HFFc6 (cell line): ENCODE data around the gene PRIMPOL. TPM values are rescaled to one million over a fixed set of nuclear protein-coding genes. Genes with fewer than 3 reads are reported as not detected.
"Not testable (repeated sequence)": the region's sequence is repeated elsewhere in the genome, so short reads cannot be mapped to it uniquely, and the experiment has no call there.

ENCODE experiments used
- DNase-seq: peaks from one replicate; pipeline ENCODE4 v3.0.0-alpha.2; 2018
- H3K27ac Mint-ChIP-seq: 2 replicates; pipeline ENCODE4 v1.8.0; 2020; ENCODE audit warnings: mild to moderate bottlenecking, mixed read lengths
- H3K27me3 Mint-ChIP-seq: 2 replicates; pipeline ENCODE4 v1.8.0; 2021; ENCODE audit warnings: mild to moderate bottlenecking, moderate library complexity, mixed read lengths; ENCODE audit not compliant: insufficient read depth
- H3K36me3 Mint-ChIP-seq: 2 replicates; pipeline ENCODE4 v1.8.0; 2021; ENCODE audit warnings: low read depth, mixed read lengths
- H3K4me1 Mint-ChIP-seq: 2 replicates; pipeline ENCODE4 v1.8.0; 2020; ENCODE audit warnings: low read depth, mixed read lengths
- H3K4me3 Mint-ChIP-seq: 2 replicates; pipeline ENCODE4 v1.8.0; 2020; ENCODE audit warnings: mild to moderate bottlenecking, moderate library complexity, mixed read lengths
- H3K9me3 Mint-ChIP-seq: 2 replicates; pipeline ENCODE4 v1.8.0; 2020; ENCODE audit warnings: mild to moderate bottlenecking, mixed read lengths
- total RNA-seq, 6 experiments: library from RNA; stranded (reverse); fragmentation: NEBNext Ultra II Directional; extraction: Animal tissue kit (Norgen Biotek cat#: 25700); gene quantifications; 2 replicates in 1 of 6; 3 replicates in 5 of 6; pipeline ENCODE4 v1.2.3, GENCODE V29; 2021
- TF ChIP-seq, protein P1 (sequence below): fragments of 200-600 bp; sonication (generic); IDR thresholded peaks from 2 replicates; pipeline ENCODE4 v1.5.0; 2021; ENCODE audit warnings: antibody characterized with exemption, mild to moderate bottlenecking

The PRIMPOL gene
- total RNA-seq, 6 experiments from 2014 or later = 9.0 to 11.3 (median 10.8) TPM

DNA sequence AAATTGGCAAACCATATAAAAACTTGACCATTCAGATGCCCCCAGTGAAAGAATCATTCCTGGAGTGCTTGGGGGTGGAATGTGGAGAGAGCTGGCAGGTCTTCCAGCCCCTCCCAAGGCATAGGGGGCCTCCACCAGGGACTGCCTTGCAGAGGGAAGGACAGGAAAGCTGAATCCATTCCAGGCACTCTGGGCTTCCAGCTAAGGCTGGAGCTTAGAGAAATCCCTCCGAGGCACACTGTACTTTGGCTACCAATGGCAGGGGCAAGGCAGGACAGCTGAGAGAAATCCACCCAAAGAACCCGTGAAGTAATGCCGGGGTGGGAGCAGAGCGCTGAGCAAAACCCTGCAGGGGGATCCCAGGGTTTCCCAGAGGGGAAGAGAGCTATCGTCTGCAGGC, 80.4 kb downstream of the PRIMPOL start:
- Mint-ChIP-seq H3K27me3 (no peaks in the 10 kb centered on the region; the same call in 1 of the 2 replicates), H3K27ac (no peak overlapping the region; the same call in 1 of the 2 replicates), H3K4me3 (no peak overlapping the region), H3K4me1 (peaks cover 28% of the 10 kb centered on the region), H3K9me3 (no peaks in the 10 kb centered on the region), H3K36me3 (no peaks in the 10 kb centered on the region; the same call in 1 of the 2 replicates)
- DNase-seq = no peak
- TF ChIP-seq, protein P1, sequence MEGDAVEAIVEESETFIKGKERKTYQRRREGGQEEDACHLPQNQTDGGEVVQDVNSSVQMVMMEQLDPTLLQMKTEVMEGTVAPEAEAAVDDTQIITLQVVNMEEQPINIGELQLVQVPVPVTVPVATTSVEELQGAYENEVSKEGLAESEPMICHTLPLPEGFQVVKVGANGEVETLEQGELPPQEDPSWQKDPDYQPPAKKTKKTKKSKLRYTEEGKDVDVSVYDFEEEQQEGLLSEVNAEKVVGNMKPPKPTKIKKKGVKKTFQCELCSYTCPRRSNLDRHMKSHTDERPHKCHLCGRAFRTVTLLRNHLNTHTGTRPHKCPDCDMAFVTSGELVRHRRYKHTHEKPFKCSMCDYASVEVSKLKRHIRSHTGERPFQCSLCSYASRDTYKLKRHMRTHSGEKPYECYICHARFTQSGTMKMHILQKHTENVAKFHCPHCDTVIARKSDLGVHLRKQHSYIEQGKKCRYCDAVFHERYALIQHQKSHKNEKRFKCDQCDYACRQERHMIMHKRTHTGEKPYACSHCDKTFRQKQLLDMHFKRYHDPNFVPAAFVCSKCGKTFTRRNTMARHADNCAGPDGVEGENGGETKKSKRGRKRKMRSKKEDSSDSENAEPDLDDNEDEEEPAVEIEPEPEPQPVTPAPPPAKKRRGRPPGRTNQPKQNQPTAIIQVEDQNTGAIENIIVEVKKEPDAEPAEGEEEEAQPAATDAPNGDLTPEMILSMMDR = no peak

DNA sequence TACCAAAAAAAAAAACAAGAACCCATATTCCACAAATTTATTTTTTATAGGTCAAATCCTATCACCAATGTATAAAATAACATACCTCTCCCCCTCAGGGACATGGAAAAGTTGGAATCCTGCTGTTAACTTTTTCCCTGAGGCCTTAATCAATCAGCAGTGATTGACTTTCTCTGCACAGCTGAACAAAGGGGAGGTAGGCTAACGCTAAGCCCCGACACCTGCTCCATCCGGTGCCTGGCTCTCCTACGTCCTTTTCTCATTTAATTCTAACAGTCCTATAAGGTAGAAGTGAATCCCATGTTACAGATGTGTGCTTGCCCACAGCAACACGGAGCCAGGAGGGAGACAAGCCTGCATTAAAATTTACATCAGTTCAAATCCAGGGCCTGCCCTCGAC, 81.5 kb downstream of the PRIMPOL start:
- no peak for DNase-seq
- H3K4me3 Mint-ChIP-seq = no peak overlapping the region
- TF ChIP-seq, protein P1 = no peak
- no peaks in the 10 kb centered on the region for H3K9me3 Mint-ChIP-seq
- no peaks in the 10 kb centered on the region; the same call in 1 of the 2 replicates for H3K36me3 Mint-ChIP-seq
- H3K27ac Mint-ChIP-seq = no peak overlapping the region
- peaks cover 28% of the 10 kb centered on the region for H3K4me1 Mint-ChIP-seq
- no peaks in the 10 kb centered on the region; the same call in 1 of the 2 replicates for H3K27me3 Mint-ChIP-seq

DNA sequence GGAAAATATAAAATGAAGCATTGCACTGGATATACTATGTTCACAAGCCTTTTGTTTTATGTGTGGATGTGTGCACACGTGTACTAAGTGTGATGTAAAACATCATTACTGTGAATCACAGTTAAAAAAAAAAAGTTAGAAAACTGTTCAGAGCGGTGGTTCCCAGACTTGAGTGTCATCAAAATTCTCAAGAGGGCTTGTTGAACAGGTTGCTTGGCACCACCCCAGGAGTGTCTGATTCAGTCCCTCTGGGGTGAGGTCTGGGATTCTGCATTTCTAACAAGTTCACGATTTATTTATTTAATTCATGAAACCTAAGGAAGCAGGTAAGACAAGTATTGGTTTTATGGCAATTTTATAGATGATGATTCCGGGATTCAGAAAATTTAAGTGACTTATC, 82.6 kb downstream of the PRIMPOL start:
- peak overlapping the region; percentile 87 for H3K27ac Mint-ChIP-seq
- no peaks in the 10 kb centered on the region; the same call in 1 of the 2 replicates for H3K36me3 Mint-ChIP-seq
- H3K9me3 Mint-ChIP-seq = no peaks in the 10 kb centered on the region
- peaks cover 28% of the 10 kb centered on the region for H3K4me1 Mint-ChIP-seq
- no peak for DNase-seq
- H3K27me3 Mint-ChIP-seq = no peaks in the 10 kb centered on the region; the same call in 1 of the 2 replicates
- TF ChIP-seq, protein P1 = no peak
- peak overlapping the region; percentile 98 for H3K4me3 Mint-ChIP-seq

DNA sequence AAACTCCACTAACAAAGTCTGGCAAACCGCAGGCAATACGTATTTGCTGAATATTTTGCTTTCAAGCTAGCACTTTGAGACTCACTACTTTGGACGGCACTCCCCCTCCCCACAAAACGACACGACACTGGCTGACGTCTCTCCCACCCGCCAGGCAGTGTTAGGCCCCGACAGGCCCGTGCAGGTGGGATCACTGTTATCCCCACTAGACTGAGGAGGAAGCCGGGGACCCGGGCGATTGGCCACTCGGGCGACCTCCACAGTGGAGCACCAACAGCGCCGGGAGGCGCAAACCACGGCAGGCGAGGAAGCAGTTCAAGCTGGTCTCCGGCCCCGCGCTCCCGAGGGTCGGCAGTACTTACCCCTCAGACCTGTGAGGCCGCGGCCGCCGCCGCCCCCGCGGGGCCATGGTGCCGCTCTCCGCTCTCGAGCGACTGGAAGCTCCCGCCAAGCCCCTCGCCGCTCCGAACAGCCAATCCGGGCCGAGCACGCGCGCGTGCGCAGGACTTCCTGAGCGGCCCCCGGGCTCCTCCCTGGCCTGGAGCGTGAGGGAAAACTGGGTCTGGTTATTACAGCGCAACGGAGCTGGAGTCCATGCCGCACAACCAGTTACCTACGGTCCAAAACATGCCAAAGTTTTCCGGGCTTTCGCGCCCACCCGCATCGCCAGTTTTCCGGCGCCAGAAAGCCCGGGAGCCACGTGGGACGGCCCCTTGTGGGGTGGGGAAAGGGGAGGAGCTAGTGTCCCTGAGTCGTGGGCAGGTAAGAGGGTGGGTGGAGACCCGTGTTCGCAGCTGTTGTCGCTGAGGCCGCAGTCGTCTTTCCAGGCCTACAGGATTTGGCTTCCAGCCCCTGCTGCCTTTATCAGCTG, 84.4 kb downstream of the PRIMPOL start, which contains the start of gene CENPU:
Gene CENPU, minus strand, starts transcription at position 443 of the 871 bp plus-strand sequence. Its CDS starts 34 bp downstream, at position 409.
- peaks cover 26% of the 10 kb centered on the region for H3K4me1 Mint-ChIP-seq
- H3K4me3 Mint-ChIP-seq = peak within 1 kb of the TSS; percentile 98
- peak; percentile 97 for DNase-seq
- H3K27ac Mint-ChIP-seq = peak within 1 kb of the TSS; percentile 87
- H3K36me3 Mint-ChIP-seq = no peaks in the 10 kb centered on the region
- no peaks in the 10 kb centered on the region for H3K9me3 Mint-ChIP-seq
- TF ChIP-seq, protein P1 = no peak
- no peaks in the 10 kb centered on the region; the same call in none of the 2 replicates for H3K27me3 Mint-ChIP-seq

DNA sequence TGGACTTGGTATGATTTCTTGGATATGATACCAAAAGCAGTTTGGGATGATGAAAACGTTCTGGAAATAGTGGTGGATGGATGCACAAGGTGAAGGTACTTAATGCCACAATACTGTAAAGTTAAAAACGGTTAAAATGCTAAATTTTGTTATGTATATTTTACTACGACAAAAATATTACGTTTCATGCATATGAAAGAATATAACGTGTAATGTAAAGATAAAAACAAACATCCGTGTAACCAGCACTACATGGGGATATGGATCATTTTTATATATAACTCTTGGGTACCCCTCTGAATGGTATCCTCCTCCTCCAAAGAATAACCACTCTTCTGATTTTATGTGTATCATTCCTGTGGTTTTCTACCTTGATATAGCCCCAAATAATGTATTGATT, 85.2 kb downstream of the PRIMPOL start:
- no peak overlapping the region for H3K27ac Mint-ChIP-seq

DNA sequence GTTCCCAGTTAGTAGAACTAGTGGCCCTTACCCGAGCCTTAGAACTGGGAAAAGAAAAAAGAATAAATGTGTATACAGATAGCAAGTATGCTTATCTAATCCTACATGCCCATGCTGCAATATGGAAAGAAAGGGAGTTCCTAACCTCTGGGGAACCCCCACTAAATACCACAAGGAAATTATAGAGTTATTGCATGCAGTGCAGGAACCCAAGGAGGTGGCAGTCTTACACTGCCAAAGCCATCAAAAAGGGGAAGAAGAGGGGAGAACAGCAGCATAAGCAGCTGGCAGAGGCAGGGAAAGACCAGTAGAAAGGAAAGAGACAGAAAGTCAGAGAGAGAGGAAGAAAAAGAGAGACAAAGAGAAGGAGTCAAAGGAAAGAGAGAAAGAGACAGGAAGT, 90.0 kb downstream of the PRIMPOL start:
- H3K4me3 Mint-ChIP-seq, H3K4me1 Mint-ChIP-seq: not testable (repeated sequence)

More for the DNA sequence above, 85.2 kb downstream of the PRIMPOL start:
- Mint-ChIP-seq H3K27me3 (no peaks in the 10 kb centered on the region; the same call in none of the 2 replicates), H3K36me3 (no peaks in the 10 kb centered on the region), H3K9me3 (no peaks in the 10 kb centered on the region), H3K4me1 (peaks cover 23% of the 10 kb centered on the region), H3K4me3 (peak overlapping the region; percentile 98)
- TF ChIP-seq, protein P1 = no peak
- no peak for DNase-seq

More for the DNA sequence above, 90.0 kb downstream of the PRIMPOL start:
- H3K27ac Mint-ChIP-seq, DNase-seq, H3K36me3 Mint-ChIP-seq, H3K27me3 Mint-ChIP-seq, H3K9me3 Mint-ChIP-seq: not testable (repeated sequence)
